ENCODE measurements around the gene LDB2. TPM values are rescaled to one million over a fixed set of nuclear protein-coding genes. Genes with fewer than 3 reads are reported as not detected.

Gene LDB2
- total RNA-seq, 2 experiments from 2014 or later: not detected

- Histone ChIP-seq H3K36me3 (ENCODE audit: insufficient read depth, low read length) (no peaks in the 10 kb centered on the region), H2AFZ (ENCODE audit: low read length) (no peak overlapping the region), H3K4me1 (ENCODE audit: insufficient read depth, low read length, poor library complexity, severe bottlenecking) (no peaks in the 10 kb centered on the region), H3K9me2 (ENCODE audit: insufficient read depth, low read length) (no peaks in the 10 kb centered on the region), H3K79me2 (ENCODE audit: insufficient read depth, low read depth, low read length) (no peaks in the 10 kb centered on the region), H4K20me1 (ENCODE audit: insufficient read depth, low read length) (no peaks in the 10 kb centered on the region), H3K4me2 (ENCODE audit: low read length) (no peak overlapping the region), H3K9me3 (ENCODE audit: low read length) (no peaks in the 10 kb centered on the region), H3K27ac (ENCODE audit: low read depth, low read length, poor library complexity, severe bottlenecking) (no peak overlapping the region), H3K4me3 (ENCODE audit: low read depth, low read length, poor library complexity, severe bottlenecking) (no peak overlapping the region)
- no TSS peak for BruUV-seq (replicated peaks)
- no peak for TF ChIP-seq CTCF (conservative IDR thresholded peaks at IDR 0.05; ENCODE audit: low read length)
- TF ChIP-seq EZH2phosphoT487 (IDR thresholded peaks at IDR 0.05; ENCODE audit: borderline replicate concordance, low read depth, low read length): no peak
- intact Hi-C loops (cut with micrococcal nuclease; ENCODE audit: unreplicated experiment): no loop called here
- CTCF ChIA-PET (ENCODE audit: unreplicated experiment): no interaction called here
- POLR2A ChIA-PET: interaction anchor here (1.1 kb wide), 1 partner anchor 13 kb away, joined by 4 read pairs; no protein-coding TSS in a partner anchor
- DNase-seq (ENCODE audit: low spot score): no peak
These were observed 89.4 kb downstream of the LDB2 start for GRCh38 chr4:16809064-16809463.

- no peak for DNase-seq (ENCODE audit: low spot score)
- intact Hi-C loops (cut with micrococcal nuclease; ENCODE audit: unreplicated experiment): no loop called here
- H4K20me1 ChIP-seq (ENCODE audit: insufficient read depth, low read length): no peaks in the 10 kb centered on the region
- H3K79me2 ChIP-seq (ENCODE audit: insufficient read depth, low read depth, low read length): no peaks in the 10 kb centered on the region
- H3K9me2 ChIP-seq (ENCODE audit: insufficient read depth, low read length): no peaks in the 10 kb centered on the region
- no peaks in the 10 kb centered on the region for H3K4me1 ChIP-seq (ENCODE audit: insufficient read depth, low read length, poor library complexity, severe bottlenecking)
- POLR2A ChIA-PET: interaction anchor here (0.6 to 1.8 kb wide), 3 partner anchors 12 to 251 kb away, joined by 3 to 5 read pairs (median 3); no protein-coding TSS in a partner anchor
- TF ChIP-seq EZH2phosphoT487 (IDR thresholded peaks at IDR 0.05; ENCODE audit: borderline replicate concordance, low read depth, low read length): no peak
- no peak for TF ChIP-seq CTCF (conservative IDR thresholded peaks at IDR 0.05; ENCODE audit: low read length)
- CTCF ChIA-PET (ENCODE audit: unreplicated experiment): no interaction called here
- no peak overlapping the region for H3K4me3 ChIP-seq (ENCODE audit: low read depth, low read length, poor library complexity, severe bottlenecking)
- H3K27ac ChIP-seq (ENCODE audit: low read depth, low read length, poor library complexity, severe bottlenecking): no peak overlapping the region
- no peak overlapping the region for H3K4me2 ChIP-seq (ENCODE audit: low read length)
- H3K9me3 ChIP-seq (ENCODE audit: low read length): no peaks in the 10 kb centered on the region
- H2AFZ ChIP-seq (ENCODE audit: low read length): no peak overlapping the region
- H3K36me3 ChIP-seq (ENCODE audit: insufficient read depth, low read length): no peaks in the 10 kb centered on the region
- no TSS peak for BruUV-seq (replicated peaks)
These were observed 91.1 kb downstream of the LDB2 start for GRCh38 chr4:16807355-16807754.

- TF ChIP-seq EZH2phosphoT487 (IDR thresholded peaks at IDR 0.05; ENCODE audit: borderline replicate concordance, low read depth, low read length): no peak
- TF ChIP-seq CTCF (conservative IDR thresholded peaks at IDR 0.05; ENCODE audit: low read length): no peak
These were observed 93.9 kb downstream of the LDB2 start for GRCh38 chr4:16804581-16804980.

More at GRCh38 chr4:16804581-16804980, 93.9 kb downstream of the LDB2 start:
- Histone ChIP-seq H3K9me2 (ENCODE audit: insufficient read depth, low read length) (no peaks in the 10 kb centered on the region), H3K27ac (ENCODE audit: low read depth, low read length, poor library complexity, severe bottlenecking) (no peak overlapping the region), H3K79me2 (ENCODE audit: insufficient read depth, low read depth, low read length) (no peaks in the 10 kb centered on the region), H3K4me3 (ENCODE audit: low read depth, low read length, poor library complexity, severe bottlenecking) (no peak overlapping the region), H3K9me3 (ENCODE audit: low read length) (no peaks in the 10 kb centered on the region), H3K4me2 (ENCODE audit: low read length) (no peak overlapping the region), H3K4me1 (ENCODE audit: insufficient read depth, low read length, poor library complexity, severe bottlenecking) (no peaks in the 10 kb centered on the region), H4K20me1 (ENCODE audit: insufficient read depth, low read length) (no peaks in the 10 kb centered on the region), H3K36me3 (ENCODE audit: insufficient read depth, low read length) (no peaks in the 10 kb centered on the region), H2AFZ (ENCODE audit: low read length) (no peak overlapping the region)
- no peak for DNase-seq (ENCODE audit: low spot score)
- intact Hi-C loops (cut with micrococcal nuclease; ENCODE audit: unreplicated experiment): no loop called here
- ChIA-PET CTCF (ENCODE audit: unreplicated experiment) (no interaction called here), POLR2A (interaction anchor here (0.6 kb wide), 1 partner anchor 34 kb away, joined by 3 read pairs; no protein-coding TSS in a partner anchor)
- no TSS peak for BruUV-seq (replicated peaks)
